Breast epithelium (tissue), 4 donors: Measurements from ENCODE around the gene CCDC150. TPM values are rescaled to one million over a fixed set of nuclear protein-coding genes. Genes with fewer than 3 reads are reported as not detected.
"Not testable (repeated sequence)": the region's sequence is repeated elsewhere in the genome, so short reads cannot be mapped to it uniquely, and the experiment has no call there.

Source experiments
- DNase-seq, 2 donors: peaks; one replicate each; pipeline ENCODE4 v3.0.0-alpha.2; 2019; ENCODE audit warnings: low spot score in 2 of 2
- H3K27ac ChIP-seq, 2 donors: fragments of 200-600 bp; sonication (generic) in 1 of 2; one replicate each; pipeline ENCODE4 v1.5.1; 2016 to 2019; ENCODE audit warnings: mild to moderate bottlenecking in 1 of 2
- H3K27me3 ChIP-seq, 2 donors: fragments of 200-600 bp; sonication (generic) in 1 of 2; one replicate each; pipeline versions ENCODE4 v1.5.1 to v1.6.0; 2017 to 2019; ENCODE audit warnings: control low read depth in 1 of 2, mild to moderate bottlenecking in 1 of 2
- H3K36me3 ChIP-seq: fragments of 200-600 bp; one replicate; pipeline ENCODE4 v1.5.1; 2019
- H3K4me1 ChIP-seq, 2 donors: fragments of 200-600 bp; sonication (generic); one replicate each; pipeline ENCODE4 v1.5.1; 2016 to 2019; ENCODE audit warnings: control low read depth in 1 of 2
- H3K4me3 ChIP-seq, 3 donors: fragments of 200-600 bp; sonication (generic); 1 replicate in 2 of 3; 2 replicates in 1 of 3; pipeline ENCODE4 v1.5.1; 2016 to 2019; ENCODE audit warnings: mild to moderate bottlenecking in 3 of 3, moderate library complexity in 2 of 3
- H3K9me3 ChIP-seq, 2 donors: fragments of 200-600 bp; sonication (generic) in 1 of 2; one replicate each; pipeline ENCODE4 v1.5.1; 2016 to 2019; ENCODE audit warnings: control low read depth in 1 of 2
- POLR2A ChIP-seq: fragments of 450-650 bp; IDR thresholded peaks from one replicate; pipeline ENCODE4 v1.6.1; 2016; ENCODE audit warnings: antibody characterized with exemption, mild to moderate bottlenecking, moderate library complexity
- POLR2AphosphoS5 ChIP-seq, 3 donors: sonication (generic); formaldehyde crosslinking; IDR thresholded peaks; one replicate each; pipeline ENCODE4 v1.6.1; 2017; ENCODE audit warnings: antibody characterized with exemption in 3 of 3
- intact Hi-C: fragments of 100-400 bp; cut with DNase I; formaldehyde crosslinking; loops from one replicate; pipeline ENCODE4 v1.15.1; 2023; ENCODE audit warnings: low total_unique reads
- total RNA-seq, 3 donors: library from RNA; depleted of rRNA; stranded (reverse); fragments of >200 nt; gene quantifications; one replicate each; pipeline ENCODE4 v1.1.0, GENCODE V29; 2016
- TF ChIP-seq, protein P1 (sequence below), 3 donors: fragments of 450-650 bp; IDR thresholded peaks; one replicate each; pipeline ENCODE4 v1.5.1; 2016 to 2017; ENCODE audit warnings: antibody characterized with exemption in 3 of 3, mild to moderate bottlenecking in 3 of 3, moderate library complexity in 3 of 3

CCDC150 gene
- total RNA-seq, 3 donors from 2014 or later: 2.0 to 5.9 (median 3.8) TPM

GRCh38 chr2:196703695-196704094, 64.2 kb downstream of the CCDC150 start:
- Histone ChIP-seq H3K27ac (no peak overlapping the region), H3K4me3 (no peak overlapping the region), H3K4me1 (no peaks in the 10 kb centered on the region), H3K36me3 (no peaks in the 10 kb centered on the region), H3K9me3 (no peaks in the 10 kb centered on the region), H3K27me3 (no peaks in the 10 kb centered on the region)
- intact Hi-C loops: no loop called here
- TF ChIP-seq, protein P1, sequence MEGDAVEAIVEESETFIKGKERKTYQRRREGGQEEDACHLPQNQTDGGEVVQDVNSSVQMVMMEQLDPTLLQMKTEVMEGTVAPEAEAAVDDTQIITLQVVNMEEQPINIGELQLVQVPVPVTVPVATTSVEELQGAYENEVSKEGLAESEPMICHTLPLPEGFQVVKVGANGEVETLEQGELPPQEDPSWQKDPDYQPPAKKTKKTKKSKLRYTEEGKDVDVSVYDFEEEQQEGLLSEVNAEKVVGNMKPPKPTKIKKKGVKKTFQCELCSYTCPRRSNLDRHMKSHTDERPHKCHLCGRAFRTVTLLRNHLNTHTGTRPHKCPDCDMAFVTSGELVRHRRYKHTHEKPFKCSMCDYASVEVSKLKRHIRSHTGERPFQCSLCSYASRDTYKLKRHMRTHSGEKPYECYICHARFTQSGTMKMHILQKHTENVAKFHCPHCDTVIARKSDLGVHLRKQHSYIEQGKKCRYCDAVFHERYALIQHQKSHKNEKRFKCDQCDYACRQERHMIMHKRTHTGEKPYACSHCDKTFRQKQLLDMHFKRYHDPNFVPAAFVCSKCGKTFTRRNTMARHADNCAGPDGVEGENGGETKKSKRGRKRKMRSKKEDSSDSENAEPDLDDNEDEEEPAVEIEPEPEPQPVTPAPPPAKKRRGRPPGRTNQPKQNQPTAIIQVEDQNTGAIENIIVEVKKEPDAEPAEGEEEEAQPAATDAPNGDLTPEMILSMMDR (IDR thresholded peaks at IDR 0.05): no peak
- TF ChIP-seq POLR2AphosphoS5 (IDR thresholded peaks at IDR 0.05) (no peak), POLR2A (no peak)
- no peak for DNase-seq

DNA sequence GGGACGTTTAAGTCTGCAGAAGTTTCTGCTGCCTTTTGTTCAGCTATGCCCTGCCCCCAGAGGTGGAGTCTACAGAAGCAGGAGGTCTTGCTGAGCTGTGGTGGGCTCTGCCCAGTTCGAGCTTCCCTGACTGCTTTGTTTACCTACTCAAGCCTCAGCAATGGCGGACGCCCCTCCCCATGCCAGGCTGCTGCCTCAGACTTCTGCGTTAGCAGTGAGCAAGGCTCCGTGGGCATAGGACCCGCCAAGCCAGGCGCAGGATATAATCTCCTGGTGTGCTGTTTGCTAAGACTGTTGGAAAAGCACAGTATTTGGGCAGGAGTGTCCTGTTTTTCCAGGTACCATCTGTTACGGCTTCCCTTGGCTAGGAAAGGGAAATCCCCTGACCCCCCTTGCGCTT, 70.5 kb downstream of the CCDC150 start:
- H3K27ac ChIP-seq, H3K27me3 ChIP-seq, H3K9me3 ChIP-seq, DNase-seq, H3K36me3 ChIP-seq, H3K4me1 ChIP-seq, intact Hi-C loops, H3K4me3 ChIP-seq: not testable (repeated sequence)

DNA sequence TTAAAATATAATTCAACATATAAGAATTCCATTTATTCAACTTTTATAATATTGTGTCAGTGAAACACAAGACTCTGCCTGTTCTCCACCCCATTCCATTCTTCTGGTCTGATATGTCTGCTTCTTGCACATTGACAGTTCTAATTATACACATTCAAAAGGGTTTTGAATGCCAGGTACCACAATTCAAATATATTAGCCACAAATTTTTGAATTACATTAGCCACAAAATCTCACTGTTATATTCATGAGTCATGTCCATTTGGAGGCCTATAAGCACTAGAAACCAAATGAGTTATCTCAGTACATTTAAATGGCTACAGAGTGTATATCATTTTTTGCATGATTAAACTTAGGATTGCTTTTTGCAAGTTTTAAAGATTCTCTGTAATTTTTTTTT, 72.1 kb downstream of the CCDC150 start:
- intact Hi-C loops: no loop called here
- DNase-seq: no peak
- no peak for TF ChIP-seq POLR2AphosphoS5 (IDR thresholded peaks at IDR 0.05)
- Histone ChIP-seq H3K36me3 (no peaks in the 10 kb centered on the region), H3K27ac (no peak overlapping the region), H3K27me3 (no peaks in the 10 kb centered on the region), H3K9me3 (peaks cover 0 to 5% of the 10 kb centered on the region in 2 donors), H3K4me3 (no peak overlapping the region), H3K4me1 (no peaks in the 10 kb centered on the region)

DNA sequence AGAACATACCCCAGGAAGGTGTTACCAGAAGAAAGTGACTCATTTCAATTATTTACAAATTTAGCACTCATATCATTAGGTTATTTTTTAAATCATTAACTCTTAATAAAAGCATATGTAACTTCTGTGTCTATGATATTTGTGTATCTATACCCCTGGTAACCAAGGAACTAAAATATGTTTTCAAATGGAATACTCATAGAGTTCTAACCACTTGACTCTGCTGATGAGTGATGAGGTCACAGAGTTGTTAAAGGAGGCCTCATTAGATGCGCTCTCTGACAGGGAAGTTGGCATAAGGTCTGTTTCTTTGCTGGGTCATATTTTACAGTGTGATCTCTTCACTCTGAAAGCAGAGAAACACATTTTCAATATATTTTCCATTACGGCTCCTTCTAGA, 73.4 kb downstream of the CCDC150 start:
- TF ChIP-seq, protein P1 (IDR thresholded peaks at IDR 0.05): no peak
- TF ChIP-seq POLR2AphosphoS5 (IDR thresholded peaks at IDR 0.05): no peak
- no peak for TF ChIP-seq POLR2A
- Histone ChIP-seq H3K36me3 (no peaks in the 10 kb centered on the region), H3K4me3 (no peak overlapping the region), H3K4me1 (no peaks in the 10 kb centered on the region), H3K9me3 (peaks cover 0 to 5% of the 10 kb centered on the region in 2 donors), H3K27ac (no peak overlapping the region), H3K27me3 (no peaks in the 10 kb centered on the region)
- DNase-seq: no peak
- intact Hi-C loops: no loop called here

GRCh38 chr2:196718419-196719109, 79.0 kb downstream of the CCDC150 start:
- DNase-seq: no peak

GRCh38 chr2:196719110-196719872, 79.8 kb downstream of the CCDC150 start:
- H3K9me3 ChIP-seq: no peaks in the 10 kb centered on the region
- peak in 1 of 2 donors; percentile 19 for DNase-seq
- no peaks in the 10 kb centered on the region for H3K36me3 ChIP-seq
- H3K4me3 ChIP-seq: no peak overlapping the region
- no peaks in the 10 kb centered on the region for H3K4me1 ChIP-seq
- TF ChIP-seq POLR2A: no peak
- TF ChIP-seq, protein P1 (IDR thresholded peaks at IDR 0.05): no peak
- TF ChIP-seq POLR2AphosphoS5 (IDR thresholded peaks at IDR 0.05): no peak
- no peak overlapping the region for H3K27ac ChIP-seq
- intact Hi-C loops: no loop called here
- H3K27me3 ChIP-seq: no peaks in the 10 kb centered on the region

More at GRCh38 chr2:196718419-196719109, 79.0 kb downstream of the CCDC150 start:
- no peaks in the 10 kb centered on the region for H3K4me1 ChIP-seq
- TF ChIP-seq POLR2AphosphoS5 (IDR thresholded peaks at IDR 0.05) (no peak), POLR2A (no peak)
- TF ChIP-seq, protein P1 (IDR thresholded peaks at IDR 0.05): no peak
- H3K4me3 ChIP-seq: no peak overlapping the region
- H3K36me3 ChIP-seq: no peaks in the 10 kb centered on the region
- H3K9me3 ChIP-seq: no peaks in the 10 kb centered on the region
- no peak overlapping the region for H3K27ac ChIP-seq
- intact Hi-C loops: no loop called here
- H3K27me3 ChIP-seq: no peaks in the 10 kb centered on the region
